PC-9 (cell line): ENCODE measurements around the gene RAB26.

Experiments used
- CTCF ChIP-seq: fragments of 200-600 bp; sonication (generic); conservative IDR thresholded peaks from 2 replicates; pipeline ENCODE4 v1.6.1; 2017; ENCODE audit warnings: mixed run types, antibody characterized with exemption, mild to moderate bottlenecking, moderate library complexity
- EZH2 ChIP-seq: fragments of 200-600 bp; sonication (generic); IDR thresholded peaks from 2 replicates; pipeline ENCODE4 v1.8.0; 2017; ENCODE audit warnings: antibody characterized with exemption, low read depth

GRCh38 chr16:2181952-2182351 is 33.5 kb downstream of the RAB26 start:
- TF ChIP-seq CTCF, result no peak
- TF ChIP-seq EZH2, result no peak
